HG03521 (cell line): ENCODE results near the gene OTOG.
"Not testable (repeated sequence)": the region's sequence is repeated elsewhere in the genome, so short reads cannot be mapped to it uniquely, and the experiment has no call there.

ENCODE experiments used
- ATAC-seq: cut with Tn5 transposase; IDR thresholded peaks from one replicate; pipeline ENCODE4 v1.9.1; 2021; ENCODE audit warnings: mild to moderate bottlenecking, moderate library complexity; ENCODE audit not compliant: unreplicated experiment

The OTOG gene

GRCh38 chr11:17622711-17623110, 75.7 kb downstream of the OTOG start:
- ATAC-seq: not testable (repeated sequence)

DNA sequence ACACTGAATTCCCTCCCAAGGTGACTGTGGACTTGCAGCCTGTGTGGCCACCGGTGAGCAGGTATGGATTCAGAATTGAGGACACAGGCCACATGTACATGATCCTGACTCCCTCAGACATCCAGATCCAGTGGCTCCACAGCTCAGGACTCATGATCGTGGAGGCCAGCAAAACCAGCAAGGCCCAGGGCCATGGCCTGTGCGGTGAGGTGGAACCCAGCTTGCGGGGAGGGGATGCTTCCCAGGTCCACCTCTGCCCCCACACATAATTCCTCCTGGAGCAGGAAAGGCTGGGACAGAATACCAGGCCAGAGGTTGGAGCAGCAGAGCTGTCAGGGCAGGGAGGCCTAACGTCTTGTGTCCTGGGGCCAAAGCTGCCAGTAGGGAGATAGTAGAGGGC, 82.1 kb downstream of the OTOG start:
- ATAC-seq: no peak

- ATAC-seq: no peak
Observed at GRCh38 chr11:17630936-17631335, 83.9 kb downstream of the OTOG start.

DNA sequence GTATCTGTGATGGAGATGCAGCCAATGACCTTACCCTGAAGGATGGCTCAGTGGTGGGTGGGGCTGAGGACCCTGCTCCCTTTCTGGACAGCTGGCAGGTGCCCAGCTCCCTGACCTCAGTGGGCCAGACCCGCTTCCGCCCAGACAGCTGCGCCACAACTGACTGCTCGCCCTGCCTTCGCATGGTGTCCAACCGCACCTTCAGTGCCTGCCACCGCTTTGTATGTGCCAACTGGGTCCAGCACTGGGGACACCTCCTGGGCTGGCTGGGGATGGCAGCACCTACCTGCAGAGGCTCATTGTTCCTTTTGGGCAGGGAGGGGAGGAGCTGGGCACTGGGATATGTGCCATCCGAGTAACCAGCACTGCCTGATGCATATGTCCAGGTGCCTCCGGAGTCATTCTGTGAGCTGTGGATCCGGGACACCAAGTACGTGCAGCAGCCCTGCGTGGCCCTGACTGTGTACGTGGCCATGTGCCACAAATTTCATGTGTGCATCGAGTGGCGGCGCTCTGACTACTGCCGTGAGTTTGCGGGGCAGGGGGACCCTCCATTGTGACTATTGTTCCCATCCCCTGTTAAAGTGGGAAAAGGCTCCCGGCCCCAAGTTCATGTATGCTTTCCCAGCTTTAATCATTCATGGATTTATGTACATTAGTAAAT, 84.8 kb downstream of the OTOG start:
- ATAC-seq: no peak

DNA sequence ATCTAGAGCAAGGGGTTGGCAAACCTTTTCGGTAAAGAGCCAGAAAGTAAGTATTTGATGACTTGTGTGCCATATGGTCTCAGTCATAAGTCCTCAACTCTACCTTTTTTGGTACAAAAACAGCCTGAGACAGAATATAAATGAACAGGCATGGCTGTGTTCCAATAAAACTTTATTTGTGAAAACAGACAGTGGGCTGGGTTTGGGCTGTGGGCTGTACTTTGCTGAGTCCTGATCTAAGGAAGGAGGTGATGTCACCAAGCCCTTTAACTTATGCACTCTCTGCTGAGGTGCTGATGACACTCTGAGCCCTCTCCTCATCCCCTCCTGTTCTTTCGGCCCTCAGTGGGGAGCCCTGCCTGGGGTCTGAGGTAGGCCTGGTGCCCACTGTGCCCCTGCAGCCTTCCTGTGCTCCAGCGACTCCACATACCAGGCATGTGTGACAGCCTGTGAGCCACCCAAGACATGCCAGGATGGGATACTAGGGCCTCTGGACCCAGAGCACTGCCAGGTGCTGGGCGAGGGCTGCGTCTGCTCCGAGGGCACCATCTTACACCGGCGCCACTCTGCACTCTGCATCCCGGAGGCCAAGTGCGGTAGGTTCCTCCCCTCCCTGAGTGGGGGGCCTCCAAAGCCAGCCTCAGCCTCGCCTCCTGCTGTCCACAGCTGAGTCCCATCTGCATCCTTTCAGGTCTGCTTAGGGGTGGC, 86.4 kb downstream of the OTOG start:
- no peak for ATAC-seq

GRCh38 chr11:17633987-17634775, 87.1 kb downstream of the OTOG start:
- no peak for ATAC-seq

GRCh38 chr11:17634776-17635550, 87.9 kb downstream of the OTOG start:
- ATAC-seq: no peak

DNA sequence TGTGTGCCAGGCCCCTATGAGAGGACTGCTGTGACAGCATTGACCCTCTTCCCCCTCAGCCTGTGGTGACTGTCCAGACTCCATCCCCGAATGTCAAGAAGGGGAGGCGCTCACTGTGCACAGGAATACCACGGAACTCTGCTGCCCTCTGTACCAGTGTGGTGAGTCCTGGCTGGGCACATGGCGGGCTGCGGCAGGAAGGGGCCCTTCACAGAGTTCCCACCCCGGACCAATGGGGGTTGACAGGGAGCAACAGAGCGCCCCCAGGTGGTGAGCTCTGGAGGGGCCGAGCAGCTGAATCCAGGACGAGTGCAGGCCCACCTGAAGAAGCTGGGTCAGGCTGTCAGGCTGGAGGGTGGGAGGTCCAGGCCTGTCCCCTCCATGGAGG, 88.5 kb downstream of the OTOG start:
- ATAC-seq: no peak

- ATAC-seq: no peak
Observed at GRCh38 chr11:17636721-17637120, 89.7 kb downstream of the OTOG start.

DNA sequence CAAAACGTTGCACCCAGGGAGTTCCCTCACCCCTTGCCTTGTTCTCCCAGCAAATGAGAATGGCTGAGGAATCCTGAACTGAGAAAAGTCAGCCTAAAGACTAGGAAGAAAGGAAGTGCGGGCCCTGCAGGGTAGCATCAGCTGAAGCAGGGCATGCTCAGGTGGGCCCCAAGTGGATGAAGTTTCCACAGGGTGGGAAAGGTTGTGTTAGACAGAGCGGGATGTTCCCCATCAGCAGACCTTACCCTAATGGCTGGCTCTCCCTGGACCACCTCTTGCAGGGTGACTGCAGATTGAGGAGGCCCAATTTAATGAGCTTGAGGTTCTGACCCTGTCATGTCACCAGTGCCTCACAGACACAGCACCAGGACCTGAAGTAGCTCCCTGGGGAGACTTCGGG, 90.8 kb downstream of the OTOG start:
- ATAC-seq: no peak

DNA sequence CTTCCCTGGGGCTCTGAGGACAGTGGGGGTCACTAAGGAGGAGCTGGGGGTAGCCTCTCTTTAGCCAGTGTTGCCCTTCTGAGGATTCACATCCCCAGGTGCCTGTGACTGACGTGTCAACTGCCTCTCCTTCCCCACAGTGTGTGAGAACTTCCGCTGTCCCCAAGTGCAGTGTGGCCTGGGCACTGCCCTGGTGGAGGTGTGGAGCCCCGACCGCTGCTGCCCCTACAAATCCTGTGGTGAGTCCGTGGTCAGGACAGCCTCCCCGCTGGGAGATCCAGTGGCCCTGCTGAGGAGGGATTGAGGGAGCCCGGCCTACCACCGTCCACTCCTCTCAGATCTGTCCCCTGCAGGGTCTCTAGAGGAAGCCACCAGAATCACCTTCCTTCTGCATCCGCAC, 91.3 kb downstream of the OTOG start:
- no peak for ATAC-seq

DNA sequence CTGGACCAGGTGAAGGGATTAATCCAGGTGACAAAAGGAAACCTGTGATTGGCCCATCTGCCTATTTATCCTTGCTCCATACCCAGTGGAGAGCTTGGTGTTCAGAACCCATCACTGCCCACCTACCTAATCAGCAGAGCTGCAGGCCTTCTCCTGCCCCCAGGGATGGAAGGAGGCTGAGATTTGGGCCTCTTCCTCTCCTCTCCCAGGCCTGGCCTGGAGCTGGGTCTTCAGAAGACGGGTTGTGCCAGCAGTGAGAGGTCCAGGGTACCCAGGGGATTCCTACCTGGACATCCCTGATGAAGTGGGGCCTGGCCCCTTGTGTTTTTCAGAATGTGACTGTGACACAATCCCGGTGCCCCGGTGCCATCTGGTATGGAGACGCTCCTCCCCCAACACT, 92.0 kb downstream of the OTOG start:
- ATAC-seq: no peak

- no peak for ATAC-seq
Observed at GRCh38 chr11:17639781-17640180, 92.7 kb downstream of the OTOG start.

GRCh38 chr11:17640493-17641164, 93.6 kb downstream of the OTOG start:
- no peak for ATAC-seq

GRCh38 chr11:17641792-17642350, 94.8 kb downstream of the OTOG start:
- ATAC-seq: no peak

GRCh38 chr11:17642370-17642769, 95.3 kb downstream of the OTOG start:
- ATAC-seq: no peak

GRCh38 chr11:17642980-17643379, 95.9 kb downstream of the OTOG start:
- no peak for ATAC-seq

GRCh38 chr11:17643506-17644405, 96.7 kb downstream of the OTOG start:
- ATAC-seq: no peak
